Erythroblast (primary cell): ENCODE data around the gene SH3D21.

Source experiments
- GATA1 ChIP-seq: IDR thresholded peaks from 2 replicates; pipeline ENCODE4 v1.6.1; 2011; ENCODE audit warnings: low read depth, mild to moderate bottlenecking, control low read depth, low read length, moderate library complexity
- POLR2A ChIP-seq: IDR thresholded peaks from 2 replicates; pipeline ENCODE4 v1.6.1; 2011; ENCODE audit warnings: mild to moderate bottlenecking, low read length

- TF ChIP-seq POLR2A (no peak), GATA1 (no peak)
Observed at GRCh38 chr1:36287595-36287994, 18.6 kb upstream of the SH3D21 start.
